ELR (cell line): Measurements from ENCODE around the gene PHOSPHO1.
A peak's percentile ranks its signal among the peaks of the same experiment; 100 is the strongest.
"Not testable (repeated sequence)": the region's sequence is repeated elsewhere in the genome, so short reads cannot be mapped to it uniquely, and the experiment has no call there.

Experiments used
- DNase-seq: peaks from one replicate; pipeline ENCODE4 v3.0.0-alpha.2; 2015; ENCODE audit warnings: low read depth

PHOSPHO1 gene

GRCh38 chr17:49191917-49192741 is 38.5 kb downstream of the PHOSPHO1 start:
- peak; percentile 97 for DNase-seq

- DNase-seq = no peak
Observed at GRCh38 chr17:49191409-49191916, 39.1 kb downstream of the PHOSPHO1 start.

GRCh38 chr17:49190932-49191331 is 39.7 kb downstream of the PHOSPHO1 start:
- DNase-seq = no peak

- DNase-seq = peak; percentile 46
Observed at GRCh38 chr17:49187301-49187700, 43.3 kb downstream of the PHOSPHO1 start.

- not testable (repeated sequence) for DNase-seq
Observed at GRCh38 chr17:49185381-49185780, 45.2 kb downstream of the PHOSPHO1 start.

GRCh38 chr17:49184522-49184921 is 46.1 kb downstream of the PHOSPHO1 start:
- not testable (repeated sequence) for DNase-seq

GRCh38 chr17:49183801-49184200 is 46.8 kb downstream of the PHOSPHO1 start:
- no peak for DNase-seq

GRCh38 chr17:49183341-49183740 is 47.2 kb downstream of the PHOSPHO1 start:
- DNase-seq = no peak

- DNase-seq = no peak
Observed at GRCh38 chr17:49180998-49181635, 49.5 kb downstream of the PHOSPHO1 start.

GRCh38 chr17:49180303-49180702 is 50.3 kb downstream of the PHOSPHO1 start:
- DNase-seq = peak; percentile 81

- not testable (repeated sequence) for DNase-seq
Observed at GRCh38 chr17:49175978-49176377, 54.6 kb downstream of the PHOSPHO1 start.
